Thoracic aorta (tissue), 2 donors: Measurements from ENCODE around the gene ECEL1. TPM values are rescaled to one million over a fixed set of nuclear protein-coding genes. Genes with fewer than 3 reads are reported as not detected.
A peak's percentile ranks its signal among the peaks of the same experiment; 100 is the strongest.

Source experiments
- ATAC-seq: fragments of 150-250 bp; one replicate; pipeline ENCODE4 v1.8.0; 2017; ENCODE audit warnings: low read depth; ENCODE audit not compliant: insufficient number of reproducible peaks, low FRiP score
- DNase-seq: peaks from one replicate; pipeline ENCODE4 v3.0.0-alpha.2; 2020; ENCODE audit warnings: low spot score
- H3K27ac ChIP-seq, 2 donors: fragments of 200-600 bp; sonication (generic); 1 replicate in 1 of 2; 2 replicates in 1 of 2; pipeline ENCODE4 v1.5.1; 2016; ENCODE audit warnings: mild to moderate bottlenecking in 2 of 2, moderate library complexity in 2 of 2
- H3K27me3 ChIP-seq: fragments of 200-600 bp; sonication (generic); replicated peaks from 2 replicates; pipeline ENCODE4 v1.6.0; 2016; ENCODE audit warnings: mild to moderate bottlenecking; ENCODE audit not compliant: insufficient read depth
- H3K36me3 ChIP-seq: fragments of 200-600 bp; sonication (generic); one replicate; pipeline ENCODE4 v1.5.1; 2016
- H3K4me1 ChIP-seq, 2 donors: fragments of 200-600 bp; sonication (generic); 1 replicate in 1 of 2; 2 replicates in 1 of 2; pipeline versions ENCODE4 v1.5.1 to v1.6.0; 2016; ENCODE audit warnings: low read depth in 2 of 2, mild to moderate bottlenecking in 1 of 2; ENCODE audit not compliant: control insufficient read depth in 1 of 2
- H3K4me3 ChIP-seq: fragments of 200-600 bp; sonication (generic); 2 replicates; pipeline ENCODE4 v1.5.1; 2016; ENCODE audit warnings: mild to moderate bottlenecking
- H3K9me3 ChIP-seq: fragments of 200-600 bp; sonication (generic); 2 replicates; pipeline ENCODE4 v1.5.1; 2016
- total RNA-seq, 2 donors: library from RNA; depleted of rRNA; stranded (reverse); fragments of >200 nt; gene quantifications; one replicate each; pipeline versions ENCODE4 v1.1.0 to v1.2.3, GENCODE V29; 2016
- TF ChIP-seq, protein P1 (sequence below): fragments of 200-600 bp; sonication (generic); IDR thresholded peaks from one replicate; pipeline ENCODE4 v1.5.1; 2019; ENCODE audit warnings: antibody characterized with exemption

Gene ECEL1
- total RNA-seq, 2 donors from 2014 or later, result 1.6 to 2.8 TPM

DNA sequence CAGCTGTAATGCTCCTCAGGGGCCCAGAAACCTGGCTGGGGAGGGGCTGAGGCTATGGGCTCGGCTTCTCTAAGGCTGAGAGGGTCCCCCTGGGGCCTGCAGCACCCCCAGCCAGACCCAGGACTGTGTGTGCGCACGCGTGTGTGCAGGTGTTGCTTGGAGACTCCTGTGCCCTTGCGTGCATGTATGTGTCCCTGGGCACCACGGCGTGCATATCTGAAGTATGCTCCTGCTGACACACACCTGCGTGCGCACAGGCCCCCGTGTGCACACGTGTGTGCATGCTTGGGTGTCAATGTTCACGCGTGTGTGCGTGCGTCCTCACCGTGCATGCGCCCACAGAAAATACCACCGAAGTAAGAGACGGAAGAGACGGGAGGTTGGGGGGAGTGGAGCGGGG, 14.9 kb upstream of the ECEL1 start:
- Histone ChIP-seq H3K27ac (no peak overlapping the region), H3K27me3 (no peaks in the 10 kb centered on the region), H3K4me3 (peak overlapping the region; percentile 73), H3K4me1 (peaks cover 7 to 16% of the 10 kb centered on the region in 2 donors), H3K9me3 (no peaks in the 10 kb centered on the region), H3K36me3 (no peaks in the 10 kb centered on the region)
- TF ChIP-seq, protein P1, sequence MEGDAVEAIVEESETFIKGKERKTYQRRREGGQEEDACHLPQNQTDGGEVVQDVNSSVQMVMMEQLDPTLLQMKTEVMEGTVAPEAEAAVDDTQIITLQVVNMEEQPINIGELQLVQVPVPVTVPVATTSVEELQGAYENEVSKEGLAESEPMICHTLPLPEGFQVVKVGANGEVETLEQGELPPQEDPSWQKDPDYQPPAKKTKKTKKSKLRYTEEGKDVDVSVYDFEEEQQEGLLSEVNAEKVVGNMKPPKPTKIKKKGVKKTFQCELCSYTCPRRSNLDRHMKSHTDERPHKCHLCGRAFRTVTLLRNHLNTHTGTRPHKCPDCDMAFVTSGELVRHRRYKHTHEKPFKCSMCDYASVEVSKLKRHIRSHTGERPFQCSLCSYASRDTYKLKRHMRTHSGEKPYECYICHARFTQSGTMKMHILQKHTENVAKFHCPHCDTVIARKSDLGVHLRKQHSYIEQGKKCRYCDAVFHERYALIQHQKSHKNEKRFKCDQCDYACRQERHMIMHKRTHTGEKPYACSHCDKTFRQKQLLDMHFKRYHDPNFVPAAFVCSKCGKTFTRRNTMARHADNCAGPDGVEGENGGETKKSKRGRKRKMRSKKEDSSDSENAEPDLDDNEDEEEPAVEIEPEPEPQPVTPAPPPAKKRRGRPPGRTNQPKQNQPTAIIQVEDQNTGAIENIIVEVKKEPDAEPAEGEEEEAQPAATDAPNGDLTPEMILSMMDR, result no peak
- DNase-seq, result no peak
- ATAC-seq, result no peak

DNA sequence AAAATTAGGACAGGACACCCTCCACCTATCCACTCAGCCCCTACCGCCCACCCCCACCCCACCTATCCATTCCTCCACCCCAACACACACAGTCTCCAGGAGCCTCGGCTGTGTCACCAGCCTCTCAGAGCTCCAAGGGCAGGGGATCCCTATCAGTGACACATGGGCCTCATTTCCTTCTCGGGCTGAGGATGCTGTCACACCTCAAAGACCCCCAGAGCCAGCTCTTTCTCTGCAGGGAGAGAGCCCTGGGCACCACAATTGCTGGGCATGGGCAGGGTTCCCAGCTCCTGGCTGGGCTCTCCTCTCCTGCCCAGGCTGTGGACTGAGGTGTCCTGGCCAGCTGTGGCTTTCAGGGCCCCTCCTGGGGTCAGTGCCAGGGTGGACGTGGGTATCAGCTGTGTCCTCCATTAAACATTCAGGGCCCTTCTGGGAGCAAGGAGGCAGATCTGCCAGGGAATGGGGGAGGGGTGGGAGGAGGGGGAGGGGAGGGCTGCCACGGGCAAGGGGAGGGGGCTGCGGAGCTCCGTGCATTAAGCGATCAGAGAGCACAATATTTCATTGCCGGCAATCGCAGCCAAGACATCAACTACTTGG, 14.3 kb upstream of the ECEL1 start:
- peaks cover 7 to 16% of the 10 kb centered on the region in 2 donors for H3K4me1 ChIP-seq
- H3K27ac ChIP-seq, result no peak overlapping the region
- no peak overlapping the region for H3K4me3 ChIP-seq
- H3K9me3 ChIP-seq, result no peaks in the 10 kb centered on the region
- no peak for DNase-seq
- TF ChIP-seq, protein P1, result no peak
- ATAC-seq, result no peak
- H3K36me3 ChIP-seq, result no peaks in the 10 kb centered on the region
- no peaks in the 10 kb centered on the region for H3K27me3 ChIP-seq

DNA sequence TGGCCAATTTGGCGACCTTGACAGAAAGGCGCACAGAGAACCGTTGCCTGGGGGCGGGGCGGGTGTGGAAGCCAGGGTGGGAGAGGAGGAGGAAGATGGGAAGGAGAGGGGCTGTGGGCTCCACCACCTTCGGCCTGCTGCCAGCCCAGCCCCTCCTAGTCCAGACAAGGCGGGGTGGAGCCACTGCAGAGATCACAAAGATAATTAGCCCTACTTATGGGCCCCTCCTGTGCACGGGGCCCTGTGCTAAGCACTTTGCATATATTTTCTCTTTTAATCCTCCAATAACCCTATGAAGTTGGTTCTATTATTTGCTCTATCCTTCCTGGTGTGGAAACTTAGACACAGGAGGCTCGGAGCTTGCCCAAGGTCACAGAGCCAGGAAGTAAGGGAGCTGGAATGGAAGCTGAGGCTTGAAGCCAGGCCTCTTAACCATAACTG, 13.7 kb upstream of the ECEL1 start:
- DNase-seq, result no peak
- H3K4me1 ChIP-seq, result peaks cover 7 to 16% of the 10 kb centered on the region in 2 donors
- H3K9me3 ChIP-seq, result no peaks in the 10 kb centered on the region
- no peak overlapping the region for H3K27ac ChIP-seq
- no peaks in the 10 kb centered on the region for H3K36me3 ChIP-seq
- no peaks in the 10 kb centered on the region for H3K27me3 ChIP-seq
- ATAC-seq, result no peak
- TF ChIP-seq, protein P1, result no peak
- no peak overlapping the region for H3K4me3 ChIP-seq

DNA sequence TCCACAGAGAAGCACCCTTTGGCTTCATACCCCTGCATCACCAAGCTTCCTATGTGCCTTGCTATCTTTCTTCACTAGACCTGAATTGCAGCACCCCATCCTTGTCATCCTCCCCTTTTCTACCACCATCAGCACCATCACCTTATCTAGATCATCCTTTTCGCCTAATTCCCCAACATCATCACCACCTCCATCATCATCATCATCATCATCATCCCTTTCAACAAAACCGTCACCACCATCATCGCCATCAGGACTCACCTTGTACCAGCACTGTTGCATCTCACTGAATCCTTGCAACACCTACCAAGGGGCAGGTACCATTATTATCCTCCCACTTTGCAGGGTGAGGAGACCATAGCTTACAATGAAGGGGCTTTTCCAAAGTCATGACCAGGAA, 10.8 kb upstream of the ECEL1 start:
- H3K27ac ChIP-seq, result no peak overlapping the region

DNA sequence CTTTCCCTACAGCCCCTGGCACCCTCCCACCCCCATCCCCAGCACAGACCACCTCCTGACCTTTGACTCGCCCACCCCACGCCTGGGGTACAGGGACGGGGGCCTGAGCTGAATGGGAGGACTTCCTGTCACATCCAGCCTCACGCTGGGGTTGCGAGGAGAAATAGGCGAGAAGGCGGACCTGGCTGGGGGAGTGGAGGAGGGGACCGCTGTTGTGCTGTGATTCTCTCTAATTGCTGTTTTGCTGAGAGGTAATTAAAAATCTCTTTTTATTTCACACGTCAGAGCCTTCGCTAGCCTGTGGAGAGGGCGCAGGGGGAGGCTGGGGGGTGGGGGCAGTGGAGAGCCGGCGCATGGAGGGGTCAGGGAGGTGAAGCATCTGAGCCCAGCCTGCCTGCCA, 9.7 kb upstream of the ECEL1 start:
- H3K36me3 ChIP-seq, result no peaks in the 10 kb centered on the region
- DNase-seq, result no peak
- ATAC-seq, result no peak
- H3K4me3 ChIP-seq, result no peak overlapping the region
- TF ChIP-seq, protein P1, result no peak
- peaks cover 0 to under 1% of the 10 kb centered on the region in 2 donors for H3K4me1 ChIP-seq
- no peaks in the 10 kb centered on the region for H3K27me3 ChIP-seq
- H3K27ac ChIP-seq, result no peak overlapping the region
- no peaks in the 10 kb centered on the region for H3K9me3 ChIP-seq

More for the DNA sequence above, 10.8 kb upstream of the ECEL1 start:
- TF ChIP-seq, protein P1, result no peak
- H3K4me3 ChIP-seq, result no peak overlapping the region
- no peaks in the 10 kb centered on the region for H3K9me3 ChIP-seq
- peaks cover 3 to 10% of the 10 kb centered on the region in 2 donors for H3K4me1 ChIP-seq
- H3K27me3 ChIP-seq, result no peaks in the 10 kb centered on the region
- ATAC-seq (no peak), DNase-seq (no peak)
- H3K36me3 ChIP-seq, result no peaks in the 10 kb centered on the region
